ENCODE results near the gene HUNK.

HUNK gene

GRCh38 chr21:32043458-32043857, 170.6 kb downstream of the HUNK start:
- POLR2A ChIA-PET: no interaction called here
- no peak overlapping the region for H3K4me3 ChIP-seq (ENCODE audit: low read depth, low read length)
- no peak for TF ChIP-seq CTCF (IDR thresholded peaks at IDR 0.05; ENCODE audit: insufficient read depth, low read length, missing control alignments)

GRCh38 chr21:32044205-32045180, 171.7 kb downstream of the HUNK start:
- POLR2A ChIA-PET: no interaction called here
- no peak overlapping the region for H3K4me3 ChIP-seq (ENCODE audit: low read depth, low read length)
- CTCF ChIA-PET: no interaction called here
- no peak for DNase-seq (ENCODE audit: low read depth, low spot score)
- no peak for TF ChIP-seq CTCF (IDR thresholded peaks at IDR 0.05; ENCODE audit: insufficient read depth, low read length, missing control alignments)

More at GRCh38 chr21:32043458-32043857, 170.6 kb downstream of the HUNK start:
- DNase-seq (ENCODE audit: low read depth, low spot score): no peak
- CTCF ChIA-PET: no interaction called here

- TF ChIP-seq CTCF (IDR thresholded peaks at IDR 0.05; ENCODE audit: insufficient read depth, low read length, missing control alignments): no peak
- no peak for DNase-seq (ENCODE audit: low read depth, low spot score)
- H3K4me3 ChIP-seq (ENCODE audit: low read depth, low read length): no peak overlapping the region
- ChIA-PET POLR2A (no interaction called here), CTCF (no interaction called here)
These were observed 173.4 kb downstream of the HUNK start for GRCh38 chr21:32046191-32046590.

- no peak overlapping the region for H3K4me3 ChIP-seq (ENCODE audit: low read depth, low read length)
- ChIA-PET POLR2A (no interaction called here), CTCF (no interaction called here)
- no peak for DNase-seq (ENCODE audit: low read depth, low spot score)
- no peak for TF ChIP-seq CTCF (IDR thresholded peaks at IDR 0.05; ENCODE audit: insufficient read depth, low read length, missing control alignments)
These were observed 175.5 kb downstream of the HUNK start for GRCh38 chr21:32048353-32048752.

All from AG04449 (cell line).